ENCODE results near the gene ZSCAN25. TPM values are rescaled to one million over a fixed set of nuclear protein-coding genes. Genes with fewer than 3 reads are reported as not detected.
"Not testable (repeated sequence)": the region's sequence is repeated elsewhere in the genome, so short reads cannot be mapped to it uniquely, and the experiment has no call there.

The ZSCAN25 gene
- total RNA-seq, 1 donor from 2014 or later, result 16.8 TPM

DNA sequence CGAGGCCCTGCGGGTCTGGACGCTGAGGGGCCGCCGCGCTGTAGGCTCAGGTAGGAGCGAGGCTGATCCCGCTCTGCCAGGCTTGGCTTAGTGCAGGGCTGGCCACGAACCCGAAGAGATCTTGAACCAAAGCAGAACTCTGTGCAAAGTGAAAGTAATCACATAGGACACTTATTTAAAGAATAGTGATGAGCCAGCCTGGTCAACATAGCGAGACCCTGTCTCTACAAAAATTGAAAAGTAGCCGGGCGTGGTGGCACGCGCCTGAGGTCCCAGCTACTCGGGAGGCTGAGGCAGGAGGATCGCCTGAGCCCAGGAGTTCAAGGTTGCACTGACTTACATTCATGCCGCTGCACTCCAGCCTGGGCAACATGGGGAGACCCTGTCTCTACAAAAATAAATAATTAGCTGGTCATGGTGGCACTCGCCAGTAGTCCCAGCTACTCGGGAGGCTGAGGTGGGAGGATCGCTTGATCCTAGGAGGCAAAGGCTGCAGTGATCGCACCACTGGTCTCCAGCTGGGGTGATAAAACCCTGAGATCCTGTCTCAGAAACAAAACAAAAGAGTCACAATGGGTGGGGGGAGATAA is 541 bp downstream of the ZSCAN25 start:
- no peak for DNase-seq (ENCODE audit: low spot score)

GRCh38 chr7:99618726-99619125 is 2.0 kb downstream of the ZSCAN25 start:
- DNase-seq (ENCODE audit: low spot score), result peak; percentile 3

DNA sequence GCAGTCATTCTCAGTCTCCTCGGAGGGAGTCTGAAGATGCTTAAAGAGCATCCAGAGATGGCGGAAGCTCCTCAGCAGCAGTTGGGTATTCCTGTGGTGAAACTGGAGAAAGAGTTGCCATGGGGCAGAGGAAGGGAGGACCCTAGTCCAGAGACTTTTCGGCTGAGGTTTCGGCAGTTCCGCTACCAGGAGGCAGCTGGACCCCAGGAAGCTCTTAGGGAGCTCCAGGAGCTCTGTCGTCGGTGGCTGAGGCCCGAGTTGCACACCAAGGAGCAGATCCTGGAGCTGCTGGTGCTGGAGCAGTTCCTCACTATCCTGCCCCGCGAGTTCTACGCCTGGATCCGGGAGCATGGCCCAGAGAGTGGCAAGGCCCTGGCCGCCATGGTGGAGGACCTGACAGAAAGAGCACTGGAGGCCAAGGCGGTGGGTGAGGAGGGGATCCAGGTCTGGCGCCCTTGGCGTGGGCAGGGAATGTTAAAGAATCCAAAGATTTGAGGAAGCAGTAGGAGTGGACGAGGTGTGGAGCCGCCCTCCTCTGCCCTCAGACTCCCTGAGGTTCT is 2.9 kb downstream of the ZSCAN25 start:
- no peak for DNase-seq (ENCODE audit: low spot score)

DNA sequence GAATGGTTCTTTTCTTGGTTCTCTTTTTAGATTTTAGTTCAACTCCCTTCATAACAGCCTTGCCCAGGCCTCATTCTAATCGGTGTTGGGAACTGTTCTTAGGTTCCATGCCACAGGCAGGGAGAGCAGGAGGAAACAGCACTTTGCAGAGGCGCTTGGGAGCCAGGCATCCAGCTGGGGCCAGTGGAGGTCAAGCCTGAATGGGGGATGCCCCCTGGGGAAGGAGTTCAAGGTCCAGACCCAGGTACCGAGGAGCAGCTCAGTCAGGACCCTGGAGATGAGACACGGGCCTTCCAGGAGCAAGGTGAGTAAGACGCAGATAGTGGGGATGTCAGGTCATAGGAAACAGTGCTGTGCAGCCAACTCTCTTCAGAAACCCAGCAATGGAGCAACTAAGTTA is 4.5 kb downstream of the ZSCAN25 start:
- no peak for DNase-seq (ENCODE audit: low spot score)

- DNase-seq (ENCODE audit: low spot score), result no peak
Measured at GRCh38 chr7:99622596-99622995, 5.8 kb downstream of the ZSCAN25 start.

DNA sequence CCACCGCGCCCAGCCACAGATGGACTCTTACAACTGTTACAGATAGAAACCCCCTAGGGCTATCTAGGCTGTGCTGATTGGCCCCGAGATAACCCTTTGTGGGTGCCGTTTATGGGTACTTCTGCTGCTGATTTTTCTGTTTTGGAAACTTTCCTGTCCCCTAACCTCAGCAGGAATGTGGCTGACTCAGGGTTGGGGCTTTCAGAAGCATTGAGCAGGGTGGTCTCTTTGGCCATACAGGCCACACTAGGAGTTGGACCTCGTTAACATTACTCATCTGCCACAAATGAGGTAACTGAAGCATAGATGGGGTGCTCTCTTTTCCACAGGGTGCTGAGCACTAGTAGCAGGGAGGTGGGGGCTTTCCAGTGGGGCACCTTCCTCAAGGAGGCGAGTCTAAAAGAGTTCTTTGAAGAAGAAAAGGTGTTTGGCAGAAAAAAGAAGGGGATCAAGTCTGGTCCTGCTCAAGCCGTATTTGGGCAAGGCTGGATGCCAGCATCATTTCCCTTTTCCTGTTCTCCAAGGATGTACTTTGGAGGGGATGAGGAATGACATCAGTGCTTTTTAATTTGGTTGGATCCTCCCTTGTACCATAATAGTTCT is 6.4 kb downstream of the ZSCAN25 start:
- DNase-seq (ENCODE audit: low spot score), result no peak

- DNase-seq (ENCODE audit: low spot score), result no peak
Measured at GRCh38 chr7:99623702-99624447, 7.1 kb downstream of the ZSCAN25 start.

DNA sequence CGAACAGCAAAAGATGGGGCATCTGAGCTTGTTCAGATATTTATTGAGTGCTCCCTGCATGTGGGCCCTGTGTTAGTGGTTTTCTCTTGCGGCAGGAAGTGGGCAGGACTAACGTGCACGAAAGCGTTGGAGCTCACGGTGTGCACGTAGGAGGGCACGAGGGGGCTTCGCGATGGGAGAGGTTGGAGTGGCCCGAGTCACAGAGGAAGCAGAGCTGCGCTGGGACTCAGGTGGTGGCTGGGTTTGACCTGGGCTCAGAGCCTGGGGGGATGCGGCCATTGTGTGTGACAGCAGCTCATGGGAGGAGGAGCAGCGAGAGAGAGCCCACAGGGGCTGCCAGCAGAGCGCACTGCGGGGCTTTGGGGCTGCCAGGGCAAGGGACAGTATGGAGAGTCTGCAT is 7.7 kb downstream of the ZSCAN25 start:
- DNase-seq (ENCODE audit: low spot score), result peak; percentile 23

- no peak for DNase-seq (ENCODE audit: low spot score)
Measured at GRCh38 chr7:99625321-99625720, 8.6 kb downstream of the ZSCAN25 start.

- DNase-seq (ENCODE audit: low spot score), result no peak
Measured at GRCh38 chr7:99625961-99626360, 9.2 kb downstream of the ZSCAN25 start.

- DNase-seq (ENCODE audit: low spot score), result no peak
Measured at GRCh38 chr7:99626661-99627060, 9.9 kb downstream of the ZSCAN25 start.

- no peak for DNase-seq (ENCODE audit: low spot score)
Measured at GRCh38 chr7:99627513-99627912, 10.8 kb downstream of the ZSCAN25 start.

DNA sequence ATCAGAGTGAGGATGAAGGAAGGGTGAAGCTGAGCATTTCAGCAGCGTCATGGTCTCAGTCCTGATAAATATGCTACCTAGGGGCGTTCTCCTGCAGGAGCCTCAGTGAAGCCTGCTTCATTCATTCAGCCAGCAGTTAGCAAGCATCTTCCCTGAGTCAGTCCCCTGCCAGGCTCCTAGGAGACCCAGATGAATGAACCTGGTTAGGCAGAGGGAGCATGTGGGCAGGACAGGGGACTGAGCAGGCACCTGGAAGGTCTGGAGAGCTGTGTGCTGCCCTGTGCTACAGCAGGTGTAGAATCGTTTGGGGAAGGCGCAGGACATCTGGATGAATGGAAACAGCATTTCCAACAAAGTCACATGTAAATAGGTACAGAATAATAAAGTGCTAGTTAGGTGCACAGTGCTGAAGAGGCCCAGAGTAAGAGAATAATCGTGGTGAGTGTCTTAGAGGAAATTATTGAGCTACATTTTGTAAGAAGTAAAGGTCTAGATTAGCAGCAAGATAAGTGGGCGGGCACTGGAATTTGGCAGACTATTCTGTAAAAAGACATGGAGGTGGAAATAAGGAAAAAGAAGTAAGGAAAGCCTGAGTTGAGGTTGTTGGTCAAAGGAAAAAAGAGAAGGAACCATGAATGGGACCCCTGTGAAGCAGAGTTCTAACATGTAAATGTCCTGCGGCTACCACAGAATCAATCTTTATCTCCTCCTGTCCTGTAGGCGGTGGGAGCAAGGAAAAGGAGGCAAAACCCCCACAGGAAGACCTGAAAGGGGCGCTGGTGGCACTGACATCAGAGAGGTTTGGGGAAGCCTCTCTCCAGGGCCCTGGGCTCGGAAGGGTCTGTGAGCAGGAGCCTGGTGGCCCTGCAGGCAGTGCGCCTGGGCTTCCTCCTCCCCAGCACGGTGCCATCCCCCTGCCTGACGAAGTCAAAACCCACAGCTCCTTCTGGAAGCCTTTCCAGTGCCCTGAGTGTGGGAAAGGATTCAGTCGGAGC is 12.0 kb downstream of the ZSCAN25 start:
- DNase-seq (ENCODE audit: low spot score), result no peak

DNA sequence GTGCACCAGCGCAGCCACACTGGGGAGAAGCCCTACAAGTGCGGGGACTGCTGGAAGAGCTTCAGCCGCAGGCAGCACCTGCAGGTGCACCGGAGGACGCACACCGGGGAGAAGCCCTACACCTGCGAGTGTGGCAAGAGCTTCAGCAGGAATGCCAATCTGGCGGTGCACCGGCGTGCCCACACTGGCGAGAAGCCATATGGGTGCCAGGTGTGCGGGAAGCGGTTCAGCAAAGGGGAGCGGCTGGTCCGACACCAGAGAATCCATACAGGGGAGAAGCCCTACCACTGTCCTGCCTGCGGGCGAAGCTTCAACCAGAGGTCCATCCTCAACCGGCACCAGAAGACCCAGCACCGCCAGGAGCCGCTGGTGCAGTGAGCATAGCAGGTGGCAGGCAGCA is 12.9 kb downstream of the ZSCAN25 start:
- no peak for DNase-seq (ENCODE audit: low spot score)

DNA sequence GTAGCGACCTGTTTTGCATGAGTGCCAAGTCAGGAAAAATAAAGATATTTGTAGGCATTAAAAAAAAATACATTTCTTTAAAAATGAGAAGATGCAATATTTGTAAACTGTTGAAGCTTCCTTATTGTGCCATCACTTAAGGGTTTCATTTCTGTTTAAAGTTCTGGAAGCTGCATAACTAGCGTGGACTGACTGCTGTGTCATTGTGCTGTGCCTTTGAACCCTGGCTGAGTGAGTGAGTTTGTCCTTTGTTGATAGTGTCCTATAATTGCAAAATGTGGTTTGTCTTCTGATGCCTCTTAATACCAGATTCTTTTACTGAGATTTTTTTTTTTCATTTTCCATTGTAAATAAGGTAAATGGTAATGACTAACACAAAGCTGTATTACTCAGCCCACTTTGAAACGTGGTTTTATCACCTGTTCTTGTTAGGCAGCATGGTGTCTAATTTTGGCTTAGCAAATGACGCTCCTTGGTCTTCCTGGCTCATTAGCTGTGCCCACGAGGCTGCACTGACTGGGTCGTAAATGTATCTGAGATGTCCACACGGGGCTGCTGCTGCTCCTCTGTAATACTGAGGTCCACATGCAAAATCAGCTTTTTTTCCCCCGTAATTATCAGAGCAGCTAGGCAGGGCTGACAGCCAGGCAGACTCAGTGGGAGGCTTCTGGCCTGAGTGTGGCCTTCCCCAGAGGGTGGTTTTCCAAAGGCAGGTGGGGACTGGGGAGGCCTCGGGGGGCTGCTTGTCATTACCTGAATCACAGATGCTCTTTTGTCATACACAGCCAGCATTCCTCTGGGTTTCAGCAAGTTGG is 14.8 kb downstream of the ZSCAN25 start:
- DNase-seq (ENCODE audit: low spot score), result no peak

DNA sequence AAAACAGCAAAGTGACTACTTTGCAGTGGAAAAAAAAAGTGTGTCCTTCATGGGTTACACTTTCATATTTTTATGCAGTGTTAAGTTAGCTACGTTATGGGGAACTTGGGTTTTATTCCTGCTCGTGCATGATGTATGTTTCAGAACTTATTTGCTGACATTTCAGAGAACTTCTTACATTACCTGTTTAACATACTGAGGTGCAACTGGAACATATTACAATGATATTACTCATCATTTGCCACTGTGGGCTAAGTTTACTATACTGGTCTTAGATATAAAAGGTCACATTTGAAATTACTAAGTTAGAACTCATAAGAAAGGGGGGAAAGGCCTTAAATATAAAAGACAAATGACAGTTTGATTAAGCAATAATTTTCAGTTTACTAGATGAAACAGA is 20.7 kb downstream of the ZSCAN25 start:
- not testable (repeated sequence) for DNase-seq (ENCODE audit: low spot score)

- no peak for DNase-seq (ENCODE audit: low spot score)
Measured at GRCh38 chr7:99638731-99639130, 22.0 kb downstream of the ZSCAN25 start.

GRCh38 chr7:99639267-99639666 is 22.5 kb downstream of the ZSCAN25 start:
- DNase-seq (ENCODE audit: low spot score), result no peak

DNA sequence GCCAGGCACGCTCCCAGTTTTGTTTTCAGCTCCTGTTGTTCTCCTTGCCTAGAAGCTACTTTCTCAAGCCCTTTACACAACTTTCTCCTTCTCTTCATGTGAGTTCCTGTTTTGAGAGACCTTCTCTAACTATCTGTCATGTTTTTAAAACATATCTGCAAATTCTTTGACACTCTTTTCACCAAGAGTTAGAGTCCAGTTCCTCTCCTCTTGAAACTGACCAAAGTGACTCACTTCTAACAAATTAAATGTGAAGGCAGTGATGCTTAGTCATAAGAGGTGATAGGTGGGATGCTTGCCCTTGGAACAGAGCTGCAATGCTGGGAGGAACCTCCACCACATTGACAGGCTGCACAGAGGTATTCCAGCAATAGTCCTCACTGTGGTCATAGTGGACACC is 25.3 kb downstream of the ZSCAN25 start:
- DNase-seq (ENCODE audit: low spot score), result no peak

DNA sequence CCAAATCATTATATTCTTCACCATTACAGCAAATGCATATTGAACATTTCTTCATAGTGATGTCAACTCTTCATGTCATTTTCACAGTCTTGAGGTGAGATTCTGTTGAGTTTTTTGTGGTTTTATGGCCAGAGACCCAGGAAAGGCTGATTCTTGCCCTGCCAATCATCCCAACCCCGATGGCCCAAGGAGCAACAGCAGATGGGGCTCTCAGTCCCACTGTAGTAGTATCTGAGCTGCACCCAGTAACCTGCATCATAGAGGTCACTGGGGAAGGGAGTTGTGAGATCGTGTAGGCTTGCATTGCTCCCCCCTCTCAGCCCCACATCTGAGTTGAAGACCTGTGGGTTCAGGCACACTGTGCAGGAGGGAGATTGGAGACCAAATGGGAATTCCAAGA is 26.7 kb downstream of the ZSCAN25 start:
- DNase-seq (ENCODE audit: low spot score), result no peak

DNA sequence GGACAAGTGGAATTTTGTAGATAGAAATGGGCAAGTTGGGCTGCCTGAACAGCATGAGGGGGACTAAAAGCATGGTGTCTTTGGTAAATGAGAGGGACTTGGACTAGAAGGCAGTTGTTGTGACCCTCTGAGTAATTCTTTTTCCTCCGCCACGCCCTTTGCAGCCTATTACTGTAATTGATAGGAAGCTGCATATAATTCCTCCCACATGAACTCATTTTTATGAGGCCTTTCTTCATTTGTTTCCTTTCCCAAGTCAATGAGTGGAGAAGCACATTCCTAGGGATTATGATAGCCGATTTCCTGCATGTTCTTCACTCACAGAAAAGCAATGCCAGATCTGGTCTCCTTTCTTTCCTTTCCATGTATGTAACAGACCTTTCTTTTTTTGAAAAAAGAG is 27.7 kb downstream of the ZSCAN25 start:
- no peak for DNase-seq (ENCODE audit: low spot score)

Data from mucosa of gallbladder (tissue), 1 donor.